Activated T-helper 1 cell treated with anti-CD3 and anti-CD28 coated beads, Interleukin-12 subunit alpha, Interleukin-12 subunit beta, Interleukin-2, Interleukin-4 antibody, amounts not matched to agents 30 ng/mL and 10 ng/mL and 1 ng/mL, durations not matched to agents 14 hours and 24 hours and 36 hours (primary cell): ENCODE data around the gene SMYD3. TPM values are rescaled to one million over a fixed set of nuclear protein-coding genes. Genes with fewer than 3 reads are reported as not detected.

Source experiments
- DNase-seq: peaks from one replicate; pipeline ENCODE4 v3.0.0; 2021; ENCODE audit warnings: low spot score
- H3K27ac Mint-ChIP-seq: one replicate; pipeline ENCODE4 v1.8.0; 2021; ENCODE audit warnings: mild to moderate bottlenecking, mixed read lengths
- H3K27me3 Mint-ChIP-seq: one replicate; pipeline ENCODE4 v1.8.0; 2022; ENCODE audit warnings: mild to moderate bottlenecking, moderate library complexity, mixed read lengths; ENCODE audit not compliant: insufficient read depth
- H3K36me3 Mint-ChIP-seq: one replicate; pipeline ENCODE4 v1.8.0; 2021; ENCODE audit warnings: low read depth, mixed read lengths
- H3K4me1 Mint-ChIP-seq: one replicate; pipeline ENCODE4 v1.8.0; 2021; ENCODE audit warnings: low read depth, mixed read lengths
- H3K4me3 Mint-ChIP-seq: one replicate; pipeline ENCODE4 v1.8.0; 2021; ENCODE audit warnings: mild to moderate bottlenecking, moderate library complexity, mixed read lengths
- H3K9me3 Mint-ChIP-seq: one replicate; pipeline ENCODE4 v1.8.0; 2021; ENCODE audit warnings: mixed read lengths
- intact Hi-C: fragments of 100-400 bp; cut with micrococcal nuclease; formaldehyde crosslinking; loops from one replicate; pipeline ENCODE4 v1.15.1; 2024
- total RNA-seq: library from RNA; stranded (reverse); gene quantifications from 2 replicates; pipeline ENCODE4 v1.2.3, GENCODE V29; 2022

SMYD3 gene
- total RNA-seq, 1 donor from 2014 or later, result 21.7 TPM

DNA sequence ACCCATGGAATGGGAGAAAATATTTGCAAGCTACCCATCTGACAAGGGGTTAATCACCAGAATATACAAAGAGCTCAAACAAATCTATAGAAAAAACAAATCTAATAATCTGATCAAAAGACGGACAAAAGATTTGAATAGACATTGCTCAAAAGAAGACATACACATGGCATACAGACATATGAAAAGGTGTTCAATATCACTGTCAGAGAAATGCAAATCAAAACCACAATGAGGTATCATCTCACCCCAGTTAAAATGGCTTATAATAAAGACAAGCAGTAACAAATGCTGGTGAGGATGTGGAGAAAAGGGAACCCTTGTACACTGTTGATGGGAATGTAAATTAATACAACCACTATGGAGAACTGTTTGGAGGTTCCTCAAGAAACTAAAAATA lies 600.9 kb downstream of the SMYD3 start:
- Mint-ChIP-seq H3K27me3 (no peaks in the 10 kb centered on the region), H3K4me3 (no peak overlapping the region), H3K4me1 (no peaks in the 10 kb centered on the region), H3K27ac (no peak overlapping the region), H3K9me3 (peaks cover 11% of the 10 kb centered on the region), H3K36me3 (no peaks in the 10 kb centered on the region)
- intact Hi-C loops, result no loop called here
- no peak for DNase-seq

DNA sequence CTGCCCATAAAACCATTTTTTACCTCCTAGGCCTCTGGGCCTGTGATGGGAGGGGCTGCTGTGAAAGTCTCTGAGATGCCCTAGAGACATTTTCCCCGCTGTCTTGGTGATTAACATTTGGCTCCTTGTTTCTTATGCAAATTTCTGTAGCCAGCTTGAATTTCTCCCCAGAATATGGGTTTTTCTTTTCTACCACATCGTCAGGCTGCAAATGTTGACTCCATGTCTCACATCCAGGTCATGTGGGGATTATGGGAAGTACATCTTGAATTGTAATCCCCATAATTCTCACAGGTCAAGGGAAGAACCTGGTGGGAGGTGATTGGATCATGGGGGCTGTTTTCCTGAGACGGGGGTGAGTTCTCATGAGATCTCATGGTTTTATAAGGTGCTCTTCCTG lies 603.2 kb downstream of the SMYD3 start:
- no peaks in the 10 kb centered on the region for H3K36me3 Mint-ChIP-seq
- H3K27ac Mint-ChIP-seq, result no peak overlapping the region
- no peaks in the 10 kb centered on the region for H3K4me1 Mint-ChIP-seq
- no peak for DNase-seq
- no peaks in the 10 kb centered on the region for H3K27me3 Mint-ChIP-seq
- H3K4me3 Mint-ChIP-seq, result no peak overlapping the region
- peaks cover 7% of the 10 kb centered on the region for H3K9me3 Mint-ChIP-seq
- intact Hi-C loops, result no loop called here

DNA sequence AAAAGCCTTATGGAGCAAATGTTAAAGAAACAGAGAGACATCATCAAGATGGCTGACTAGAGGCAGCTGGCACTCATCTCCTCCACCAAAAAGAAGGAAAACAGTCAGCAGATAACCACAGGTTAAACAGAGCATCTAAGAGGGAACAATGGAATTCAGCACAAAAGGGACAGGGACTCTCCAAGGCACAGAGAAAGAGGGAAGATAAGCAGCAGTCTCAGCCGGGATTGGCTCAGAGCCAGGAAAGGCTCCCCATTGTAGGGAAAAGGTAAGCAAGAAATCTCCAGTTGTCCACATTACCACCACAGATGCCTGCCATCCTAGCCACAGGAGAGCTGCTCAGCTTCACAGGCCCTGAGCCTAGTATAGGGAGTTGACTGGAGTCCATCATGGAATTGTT lies 605.5 kb downstream of the SMYD3 start:
- Mint-ChIP-seq H3K4me1 (no peaks in the 10 kb centered on the region), H3K36me3 (no peaks in the 10 kb centered on the region), H3K9me3 (peaks cover 7% of the 10 kb centered on the region), H3K27me3 (no peaks in the 10 kb centered on the region), H3K4me3 (no peak overlapping the region), H3K27ac (no peak overlapping the region)
- intact Hi-C loops, result no loop called here
- no peak for DNase-seq

DNA sequence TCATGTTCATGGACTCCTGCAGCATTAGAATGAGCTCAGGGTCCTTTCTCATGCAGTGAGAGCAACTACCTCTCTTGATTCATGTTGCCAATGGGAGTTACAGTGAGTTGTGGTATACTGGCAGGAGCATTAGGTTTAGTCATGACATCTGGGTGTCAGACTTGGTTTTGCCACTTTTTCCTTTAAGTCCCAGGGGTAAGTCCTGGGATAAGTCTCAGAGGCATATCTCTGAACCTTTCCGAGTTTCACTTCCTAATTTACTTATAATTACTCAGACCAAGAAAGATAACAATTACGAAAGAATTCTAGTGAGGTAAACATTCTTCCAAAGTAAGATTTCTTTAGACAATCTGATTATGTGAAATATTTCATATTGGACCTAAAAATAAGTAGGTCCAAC lies 606.0 kb downstream of the SMYD3 start:
- intact Hi-C loops, result no loop called here
- peaks cover 7% of the 10 kb centered on the region for H3K9me3 Mint-ChIP-seq
- no peak overlapping the region for H3K27ac Mint-ChIP-seq
- no peak overlapping the region for H3K4me3 Mint-ChIP-seq
- no peaks in the 10 kb centered on the region for H3K4me1 Mint-ChIP-seq
- no peak for DNase-seq
- no peaks in the 10 kb centered on the region for H3K27me3 Mint-ChIP-seq
- H3K36me3 Mint-ChIP-seq, result no peaks in the 10 kb centered on the region

DNA sequence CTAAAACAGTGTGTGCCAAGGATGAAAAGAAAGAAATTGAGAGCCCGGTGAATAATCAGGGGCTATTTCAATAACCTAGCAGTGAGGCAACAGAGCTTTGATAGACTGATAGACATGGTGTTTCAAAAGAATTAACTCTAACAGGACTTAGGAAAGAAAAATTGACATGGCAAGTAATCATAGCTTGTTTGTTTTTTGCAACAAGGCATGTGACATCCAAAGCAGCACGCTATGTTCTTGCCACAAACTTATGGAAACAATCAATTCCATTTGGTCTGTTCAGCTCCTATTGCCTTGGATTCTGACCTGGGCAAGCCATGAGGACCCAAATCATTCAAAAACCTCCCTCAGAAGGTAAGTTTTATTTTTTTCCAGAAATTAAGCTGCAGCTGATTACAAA lies 608.5 kb downstream of the SMYD3 start:
- DNase-seq, result no peak
- Mint-ChIP-seq H3K9me3 (peaks cover 7% of the 10 kb centered on the region), H3K27ac (no peak overlapping the region), H3K4me3 (no peak overlapping the region), H3K27me3 (no peaks in the 10 kb centered on the region), H3K36me3 (no peaks in the 10 kb centered on the region), H3K4me1 (no peaks in the 10 kb centered on the region)
- intact Hi-C loops, result no loop called here

DNA sequence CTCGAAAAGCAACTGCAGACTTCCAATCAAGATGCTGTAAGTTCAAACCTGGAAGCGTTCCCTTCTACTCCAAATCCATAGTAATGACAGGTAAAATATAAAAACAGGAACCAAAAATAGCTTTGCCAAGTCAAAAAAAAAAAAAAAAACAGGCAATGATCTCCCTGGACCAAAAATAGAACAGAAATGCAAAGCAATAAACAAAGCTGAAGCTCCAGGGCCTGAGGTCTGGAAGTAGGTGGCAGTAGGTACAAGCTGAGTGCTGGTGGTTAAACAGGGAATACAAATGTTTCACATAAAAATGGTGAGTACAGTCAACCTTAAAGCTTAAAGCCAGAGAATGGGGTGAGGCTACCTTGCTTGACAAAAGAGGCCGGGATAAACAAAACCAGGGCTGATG lies 610.8 kb downstream of the SMYD3 start:
- Mint-ChIP-seq H3K4me1 (no peaks in the 10 kb centered on the region), H3K36me3 (no peaks in the 10 kb centered on the region), H3K4me3 (no peak overlapping the region), H3K9me3 (no peaks in the 10 kb centered on the region), H3K27ac (no peak overlapping the region), H3K27me3 (no peaks in the 10 kb centered on the region)
- DNase-seq, result no peak
- intact Hi-C loops, result no loop called here

DNA sequence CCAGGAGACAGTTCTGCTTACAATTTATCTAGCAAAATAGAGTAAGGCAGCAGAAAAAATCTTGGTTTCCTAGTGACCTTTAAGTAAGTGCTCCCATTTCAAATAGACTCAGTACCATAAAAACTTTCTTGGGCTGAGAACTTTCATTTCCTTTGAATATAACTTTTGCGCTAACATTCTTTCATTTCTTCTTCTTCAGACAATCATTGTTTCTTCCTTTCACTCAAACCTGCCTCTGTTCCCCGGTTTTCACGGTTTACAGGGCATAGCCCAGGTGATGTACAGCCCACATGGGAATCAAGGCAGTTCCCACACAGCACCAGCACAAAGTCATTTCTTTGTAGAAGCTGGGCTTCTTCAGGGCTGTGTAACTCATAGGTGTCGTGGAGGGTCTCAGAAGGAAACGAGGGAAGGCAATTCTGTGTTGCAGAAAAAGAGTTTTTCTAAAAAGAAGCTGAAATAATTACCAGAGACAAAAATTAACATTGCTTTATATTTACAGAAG lies 611.6 kb downstream of the SMYD3 start:
- intact Hi-C loops, result no loop called here
- H3K36me3 Mint-ChIP-seq, result no peaks in the 10 kb centered on the region
- no peaks in the 10 kb centered on the region for H3K27me3 Mint-ChIP-seq
- no peak overlapping the region for H3K4me3 Mint-ChIP-seq
- no peaks in the 10 kb centered on the region for H3K9me3 Mint-ChIP-seq
- no peak overlapping the region for H3K27ac Mint-ChIP-seq
- no peak for DNase-seq
- no peaks in the 10 kb centered on the region for H3K4me1 Mint-ChIP-seq

DNA sequence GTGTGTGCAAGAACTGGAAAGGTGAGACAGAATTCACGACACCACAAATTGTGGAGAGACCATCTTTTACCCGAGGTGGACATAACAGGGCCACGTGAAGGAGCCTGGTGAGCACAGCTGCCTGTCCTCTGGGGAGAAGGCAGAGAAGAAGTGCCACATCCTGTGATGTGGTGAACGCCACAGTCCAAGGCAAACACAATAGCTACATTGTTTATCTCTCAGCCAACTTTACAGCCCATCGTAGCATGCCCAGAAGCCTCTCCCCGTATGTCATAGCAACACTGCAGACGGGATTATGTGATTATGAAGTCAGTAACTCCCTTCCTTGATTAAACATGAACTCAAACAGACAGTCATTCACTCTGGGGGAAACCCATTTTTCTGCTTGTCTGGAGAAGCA lies 612.2 kb downstream of the SMYD3 start:
- no peaks in the 10 kb centered on the region for H3K36me3 Mint-ChIP-seq
- intact Hi-C loops, result no loop called here
- no peak overlapping the region for H3K27ac Mint-ChIP-seq
- no peaks in the 10 kb centered on the region for H3K4me1 Mint-ChIP-seq
- H3K4me3 Mint-ChIP-seq, result no peak overlapping the region
- no peaks in the 10 kb centered on the region for H3K27me3 Mint-ChIP-seq
- no peaks in the 10 kb centered on the region for H3K9me3 Mint-ChIP-seq
- DNase-seq, result no peak

DNA sequence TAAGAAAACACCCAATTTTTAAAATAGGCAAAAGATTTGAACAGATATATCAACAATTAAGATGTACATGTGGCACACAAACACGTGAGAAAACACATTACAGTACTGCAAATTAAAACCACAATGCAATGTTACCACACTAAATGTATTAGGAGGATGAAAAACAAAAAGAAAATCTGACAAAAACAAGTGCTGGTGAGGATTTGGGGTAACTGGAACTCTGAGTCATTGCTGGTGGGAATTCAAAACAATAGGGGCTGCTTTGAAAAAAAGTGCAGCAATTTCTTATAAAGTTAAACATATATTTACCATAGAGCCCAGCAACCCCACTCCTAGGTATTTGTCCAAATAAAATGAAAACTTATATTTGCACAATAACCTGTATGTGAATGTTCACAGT lies 614.1 kb downstream of the SMYD3 start:
- intact Hi-C loops, result no loop called here
- Mint-ChIP-seq H3K27me3 (no peaks in the 10 kb centered on the region), H3K27ac (no peak overlapping the region), H3K9me3 (no peaks in the 10 kb centered on the region), H3K36me3 (no peaks in the 10 kb centered on the region), H3K4me1 (no peaks in the 10 kb centered on the region), H3K4me3 (no peak overlapping the region)
- no peak for DNase-seq

DNA sequence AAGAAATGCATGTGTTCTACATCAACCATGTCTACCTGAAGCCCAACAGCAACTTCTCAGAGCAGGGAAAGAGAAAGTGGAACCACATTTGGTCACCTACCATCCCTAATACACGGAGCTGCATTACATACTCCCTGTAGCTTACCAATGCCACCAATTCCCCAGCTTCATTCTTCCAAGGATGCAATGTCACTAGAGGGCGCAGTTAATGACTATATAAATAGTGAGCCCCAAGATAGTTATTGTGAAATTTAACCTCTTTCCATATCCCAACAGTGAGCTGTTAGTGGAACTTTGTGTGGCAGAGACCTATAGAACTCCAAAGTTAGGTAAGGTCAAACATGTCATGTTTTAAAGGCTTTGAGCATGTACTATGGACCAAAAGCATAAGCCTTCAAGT lies 618.3 kb downstream of the SMYD3 start:
- Mint-ChIP-seq H3K27ac (no peak overlapping the region), H3K9me3 (peaks cover 8% of the 10 kb centered on the region), H3K4me3 (no peak overlapping the region), H3K36me3 (peaks cover 2% of the 10 kb centered on the region), H3K27me3 (no peaks in the 10 kb centered on the region), H3K4me1 (no peaks in the 10 kb centered on the region)
- intact Hi-C loops, result loop anchor here (1.0 to 10.0 kb wide), 2 partner anchors 114 to 734 kb away; partner anchors contain the start of gene KIF26B
- no peak for DNase-seq

DNA sequence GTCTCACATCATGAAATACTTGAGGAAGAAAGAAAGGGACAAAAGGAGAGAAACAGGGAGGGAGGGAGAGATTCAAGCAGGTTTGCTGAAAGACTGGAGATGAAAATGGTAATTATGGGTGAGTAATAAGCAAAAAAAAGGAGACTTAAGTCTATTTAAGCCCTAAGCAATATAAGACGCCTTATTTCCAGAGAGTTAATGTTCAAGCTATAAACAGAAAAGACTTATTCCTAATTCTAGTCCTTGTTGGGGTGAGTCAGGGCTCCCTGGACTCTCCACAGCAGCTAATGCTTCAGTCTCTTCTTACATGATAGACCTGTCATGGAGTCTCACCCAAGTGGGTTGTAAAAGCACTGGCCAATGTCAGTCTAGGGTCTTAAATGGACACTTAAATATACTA lies 619.2 kb downstream of the SMYD3 start:
- no peak for DNase-seq
- Mint-ChIP-seq H3K27me3 (no peaks in the 10 kb centered on the region), H3K4me1 (no peaks in the 10 kb centered on the region), H3K27ac (no peak overlapping the region), H3K4me3 (no peak overlapping the region), H3K36me3 (peaks cover 2% of the 10 kb centered on the region), H3K9me3 (peaks cover 8% of the 10 kb centered on the region)
- intact Hi-C loops, result loop anchor here (10.0 kb wide), 1 partner anchor 733 kb away; the partner anchor contains the start of gene KIF26B

DNA sequence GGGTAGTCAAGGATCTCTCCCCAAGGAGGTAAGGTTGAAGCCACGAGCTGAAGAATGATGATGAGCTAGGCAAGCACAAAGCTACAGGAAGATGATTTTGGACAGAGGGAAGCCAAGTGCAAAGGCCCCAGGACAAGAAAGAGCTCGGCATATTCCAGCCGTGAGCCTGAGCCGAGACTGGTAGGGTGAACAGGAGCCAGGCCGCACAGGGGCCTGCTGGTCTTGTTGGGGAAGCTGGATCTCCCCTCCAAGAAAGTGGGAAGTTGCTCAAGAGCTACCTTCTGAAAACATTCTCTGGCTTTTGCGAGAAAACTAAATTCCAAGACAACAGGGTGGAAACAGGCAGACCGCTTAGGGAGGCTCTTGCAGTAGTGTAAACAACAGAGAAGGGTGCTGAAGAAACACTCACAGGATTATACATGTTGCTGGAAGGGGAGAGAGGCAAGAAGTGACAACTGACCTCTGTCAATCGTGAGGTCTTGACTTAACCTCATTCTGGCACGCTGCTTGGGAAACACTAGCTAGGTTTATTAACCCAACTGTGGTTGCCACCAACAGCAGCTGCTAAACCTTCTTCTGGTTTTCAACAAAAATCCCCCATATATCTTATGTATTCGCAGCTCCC lies 625.2 kb downstream of the SMYD3 start:
- H3K27me3 Mint-ChIP-seq, result no peaks in the 10 kb centered on the region
- intact Hi-C loops, result loop anchor here (10.0 kb wide), 1 partner anchor 727 kb away; the partner anchor contains the start of gene KIF26B
- H3K9me3 Mint-ChIP-seq, result peaks cover 8% of the 10 kb centered on the region
- H3K36me3 Mint-ChIP-seq, result peaks cover 2% of the 10 kb centered on the region
- no peak for DNase-seq
- H3K4me3 Mint-ChIP-seq, result no peak overlapping the region
- H3K4me1 Mint-ChIP-seq, result no peaks in the 10 kb centered on the region
- no peak overlapping the region for H3K27ac Mint-ChIP-seq

DNA sequence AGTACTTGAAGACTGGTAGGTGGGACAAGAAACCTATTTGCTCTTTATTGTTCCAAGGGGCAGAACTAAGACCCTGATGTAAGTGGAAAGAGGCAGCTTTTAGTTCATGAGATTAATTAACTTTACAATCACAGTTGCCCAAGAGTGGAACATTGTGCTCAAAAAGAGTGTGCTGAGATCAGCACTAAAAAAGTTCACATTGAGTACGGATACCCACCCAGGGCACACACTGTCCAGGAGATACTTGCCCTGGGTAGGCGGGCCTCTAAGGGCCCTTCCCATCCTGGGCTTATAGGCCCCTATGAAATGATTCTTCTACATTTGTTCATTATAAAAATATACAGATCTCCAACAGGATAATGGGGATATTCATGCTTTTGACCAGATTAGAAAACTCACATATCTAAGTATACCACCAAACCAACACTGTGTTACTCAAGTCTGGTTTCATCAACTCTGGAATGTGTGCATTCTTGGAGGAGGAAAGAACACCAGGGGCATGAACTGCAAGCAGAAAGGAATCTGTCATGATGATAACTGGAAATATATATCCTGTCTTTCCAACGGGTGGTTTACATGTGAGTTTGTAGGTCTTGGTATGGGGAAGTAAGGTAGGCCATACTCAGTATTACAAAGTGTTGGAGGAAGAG lies 626.2 kb downstream of the SMYD3 start:
- Mint-ChIP-seq H3K4me3 (no peak overlapping the region), H3K27ac (no peak overlapping the region), H3K36me3 (peaks cover 2% of the 10 kb centered on the region), H3K4me1 (no peaks in the 10 kb centered on the region), H3K9me3 (peaks cover 5% of the 10 kb centered on the region), H3K27me3 (no peaks in the 10 kb centered on the region)
- DNase-seq, result no peak
- intact Hi-C loops, result loop anchor here (10.0 kb wide), 1 partner anchor 726 kb away; the partner anchor contains the start of gene KIF26B
